ENCODE measurements around the gene TBL1Y. TPM values are rescaled to one million over a fixed set of nuclear protein-coding genes. Genes with fewer than 3 reads are reported as not detected.

Gene TBL1Y
- total RNA-seq, 4 donors from 2014 or later, result not detected

DNA sequence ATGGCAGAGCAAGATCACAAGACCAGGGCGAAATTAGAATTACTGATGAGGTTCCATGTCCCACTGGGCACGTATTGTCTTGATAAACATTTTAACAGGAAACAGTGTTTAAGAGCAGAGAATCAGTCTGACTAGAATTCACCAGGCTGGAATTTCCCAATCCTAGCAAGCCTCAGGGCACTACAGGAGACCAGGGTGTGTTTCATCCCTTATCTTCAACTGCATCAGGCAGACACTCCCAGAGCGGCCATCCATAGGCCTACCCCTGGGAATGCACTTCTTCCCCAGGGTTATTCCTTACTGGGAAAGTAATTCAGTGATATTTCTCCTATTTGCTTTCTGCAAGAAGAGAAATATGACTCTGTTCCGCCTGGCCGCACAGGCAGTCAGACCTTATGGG is 205.4 kb downstream of the TBL1Y start:
- H3K27me3 ChIP-seq, result no peaks in the 10 kb centered on the region
- TF ChIP-seq, protein P1, sequence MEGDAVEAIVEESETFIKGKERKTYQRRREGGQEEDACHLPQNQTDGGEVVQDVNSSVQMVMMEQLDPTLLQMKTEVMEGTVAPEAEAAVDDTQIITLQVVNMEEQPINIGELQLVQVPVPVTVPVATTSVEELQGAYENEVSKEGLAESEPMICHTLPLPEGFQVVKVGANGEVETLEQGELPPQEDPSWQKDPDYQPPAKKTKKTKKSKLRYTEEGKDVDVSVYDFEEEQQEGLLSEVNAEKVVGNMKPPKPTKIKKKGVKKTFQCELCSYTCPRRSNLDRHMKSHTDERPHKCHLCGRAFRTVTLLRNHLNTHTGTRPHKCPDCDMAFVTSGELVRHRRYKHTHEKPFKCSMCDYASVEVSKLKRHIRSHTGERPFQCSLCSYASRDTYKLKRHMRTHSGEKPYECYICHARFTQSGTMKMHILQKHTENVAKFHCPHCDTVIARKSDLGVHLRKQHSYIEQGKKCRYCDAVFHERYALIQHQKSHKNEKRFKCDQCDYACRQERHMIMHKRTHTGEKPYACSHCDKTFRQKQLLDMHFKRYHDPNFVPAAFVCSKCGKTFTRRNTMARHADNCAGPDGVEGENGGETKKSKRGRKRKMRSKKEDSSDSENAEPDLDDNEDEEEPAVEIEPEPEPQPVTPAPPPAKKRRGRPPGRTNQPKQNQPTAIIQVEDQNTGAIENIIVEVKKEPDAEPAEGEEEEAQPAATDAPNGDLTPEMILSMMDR (IDR thresholded peaks at IDR 0.05), result no peak
- no peak for TF ChIP-seq POLR2A (IDR thresholded peaks at IDR 0.05)
- DNase-seq, result no peak
- no peaks in the 10 kb centered on the region for H3K36me3 ChIP-seq
- H3K4me1 ChIP-seq, result no peaks in the 10 kb centered on the region
- intact Hi-C loops (cut with DNase I; ENCODE audit: low total_unique reads), result no loop called here
- H3K4me3 ChIP-seq, result no peak overlapping the region
- no peak overlapping the region for H3K27ac ChIP-seq
- no peaks in the 10 kb centered on the region for H3K9me3 ChIP-seq

DNA sequence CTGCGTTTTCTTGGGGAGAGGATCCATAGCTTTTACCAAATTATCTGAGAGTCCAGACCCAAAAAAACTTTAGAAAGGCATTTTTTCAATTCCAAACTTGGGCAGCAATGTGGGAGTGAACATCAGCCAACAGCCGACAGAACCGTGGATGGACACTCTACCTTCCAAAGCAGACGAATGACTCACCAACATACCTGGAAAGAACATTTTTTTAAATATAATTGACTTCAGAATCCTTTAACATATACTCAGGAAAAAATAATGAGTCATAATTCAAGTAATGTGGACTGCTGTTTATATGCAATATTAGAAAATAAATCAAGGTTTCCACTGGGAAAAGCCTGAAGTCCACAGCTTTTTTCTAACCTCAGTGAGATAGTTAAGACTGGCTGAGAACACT is 211.7 kb downstream of the TBL1Y start:
- intact Hi-C loops (cut with DNase I; ENCODE audit: low total_unique reads), result no loop called here
- no peaks in the 10 kb centered on the region for H3K27me3 ChIP-seq
- H3K4me1 ChIP-seq, result no peaks in the 10 kb centered on the region
- no peaks in the 10 kb centered on the region for H3K36me3 ChIP-seq
- TF ChIP-seq, protein P1 (IDR thresholded peaks at IDR 0.05), result no peak
- H3K9me3 ChIP-seq, result no peaks in the 10 kb centered on the region
- H3K27ac ChIP-seq, result no peak overlapping the region
- no peak overlapping the region for H3K4me3 ChIP-seq
- DNase-seq, result no peak

DNA sequence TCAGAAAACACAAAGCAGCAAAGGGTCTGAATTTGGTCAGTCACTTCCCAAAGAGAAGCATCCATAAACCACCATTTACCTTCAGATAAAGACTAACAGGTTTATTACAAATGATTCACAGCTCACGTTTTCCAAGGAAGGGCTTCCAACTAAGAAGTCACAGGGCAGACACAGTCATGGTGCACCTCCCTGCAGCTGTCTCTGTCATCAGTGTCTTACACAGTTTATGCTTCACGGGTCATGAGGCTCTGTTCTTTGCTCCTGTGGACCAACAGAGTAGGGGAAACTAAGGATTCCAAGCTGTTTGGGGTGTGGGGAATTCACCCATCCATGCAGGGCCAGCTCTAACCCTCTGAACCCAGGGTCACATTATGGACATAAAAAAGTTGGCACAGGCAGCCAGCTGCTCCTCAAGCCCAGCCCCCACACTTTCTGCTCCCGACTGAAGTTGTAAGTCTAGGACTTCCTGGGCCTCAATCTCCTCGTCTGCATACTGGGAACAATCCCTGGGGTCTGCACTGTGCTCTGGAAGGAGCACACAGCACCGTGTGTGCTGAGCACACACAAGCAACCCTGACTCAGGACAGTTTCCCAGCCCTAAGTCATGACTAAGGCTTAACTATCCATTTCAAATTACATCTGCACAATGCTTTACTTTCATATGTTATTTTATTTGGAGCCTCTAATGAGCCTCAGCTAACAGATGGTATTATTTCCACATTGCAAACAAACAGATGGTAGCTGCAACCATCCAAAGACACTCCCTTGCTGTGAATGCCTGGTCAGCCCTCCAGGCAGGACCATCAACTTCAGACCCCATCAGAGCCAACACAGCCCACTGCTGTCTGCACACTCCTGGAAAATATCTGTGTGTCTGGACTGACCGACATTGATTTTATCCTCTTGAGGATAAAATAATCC is 214.9 kb downstream of the TBL1Y start:
- H3K9me3 ChIP-seq, result no peaks in the 10 kb centered on the region
- no peaks in the 10 kb centered on the region for H3K4me1 ChIP-seq
- no peaks in the 10 kb centered on the region for H3K36me3 ChIP-seq
- no peak for DNase-seq
- TF ChIP-seq, protein P1 (IDR thresholded peaks at IDR 0.05), result no peak
- TF ChIP-seq POLR2A (IDR thresholded peaks at IDR 0.05), result no peak
- H3K27ac ChIP-seq, result no peak overlapping the region
- H3K4me3 ChIP-seq, result no peak overlapping the region
- H3K27me3 ChIP-seq, result no peaks in the 10 kb centered on the region
- intact Hi-C loops (cut with DNase I; ENCODE audit: low total_unique reads), result no loop called here

DNA sequence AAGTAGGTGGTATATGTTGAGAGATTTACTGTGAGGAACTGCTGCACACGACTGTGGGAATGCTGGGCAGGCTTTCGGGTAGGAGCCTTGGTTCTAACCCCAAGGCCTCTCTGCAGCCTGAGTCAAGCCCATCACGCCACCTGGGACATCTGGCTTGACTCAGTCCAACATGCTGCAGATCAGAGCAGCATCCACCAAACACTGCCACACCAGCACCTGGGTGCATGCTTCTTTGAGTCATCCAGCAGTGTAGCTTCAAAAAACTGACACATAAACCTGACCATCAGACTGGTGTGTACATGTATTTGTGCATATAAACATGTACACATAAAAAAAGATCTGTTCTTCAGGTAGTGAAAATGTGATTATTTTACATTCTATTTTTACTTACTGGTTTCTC is 217.7 kb downstream of the TBL1Y start:
- no peaks in the 10 kb centered on the region for H3K36me3 ChIP-seq
- intact Hi-C loops (cut with DNase I; ENCODE audit: low total_unique reads), result no loop called here
- H3K4me3 ChIP-seq, result no peak overlapping the region
- H3K27me3 ChIP-seq, result no peaks in the 10 kb centered on the region
- H3K4me1 ChIP-seq, result no peaks in the 10 kb centered on the region
- DNase-seq, result no peak
- no peak overlapping the region for H3K27ac ChIP-seq
- no peaks in the 10 kb centered on the region for H3K9me3 ChIP-seq
- no peak for TF ChIP-seq POLR2A (IDR thresholded peaks at IDR 0.05)
- TF ChIP-seq, protein P1 (IDR thresholded peaks at IDR 0.05), result no peak

Other genes with a start within 250 kb of the TBL1Y start
- not detected for gene AMELY, start 1.1 kb downstream of the TBL1Y start, total RNA-seq

Data from uterus (tissue), 4 donors.